ENCODE data around the gene MAP3K19. TPM values are rescaled to one million over a fixed set of nuclear protein-coding genes. Genes with fewer than 3 reads are reported as not detected.

MAP3K19 gene
- total RNA-seq, 4 donors from 2014 or later, result not detected

DNA sequence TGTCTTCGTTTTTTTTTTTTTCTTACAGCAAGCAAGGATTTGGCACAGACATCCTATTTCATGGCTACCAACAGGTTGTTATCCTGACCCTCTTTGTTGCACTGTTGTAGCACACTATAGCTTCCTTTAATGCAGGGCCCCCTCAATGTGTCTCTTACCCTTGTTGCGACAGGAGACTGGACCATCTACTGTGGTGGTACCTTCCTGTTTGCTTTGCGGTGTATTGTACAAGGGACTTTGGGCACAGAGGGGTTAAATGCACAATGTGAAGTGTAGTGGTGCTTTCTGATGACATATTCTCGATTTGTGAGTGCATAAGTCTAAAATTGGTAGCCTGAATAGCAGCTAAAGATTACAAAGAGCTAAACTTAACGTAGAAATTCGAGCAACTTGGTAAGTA lies 101.2 kb downstream of the MAP3K19 start:
- WGBS, 2 donors (ENCODE audit: low coverage in 1 of 2), result 85 to 93% methylated on average over 6 of the region's 6 CpGs
- Histone ChIP-seq H3K4me1 (peaks cover 0 to 21% (median 3%) of the 10 kb centered on the region in 4 donors), H3K27ac (no peak overlapping the region), H3K9me3 (no peaks in the 10 kb centered on the region), H3K36me3 (peaks cover 0 to 41% (median 19%) of the 10 kb centered on the region in 4 donors), H3K27me3 (no peaks in the 10 kb centered on the region), H3K4me3 (no peak overlapping the region)
- intact Hi-C loops (cut with DNase I; ENCODE audit: low total_unique reads) (no loop called here), in situ Hi-C loops (cut with MboI; ENCODE audit: low pct_ligation_motif_present in 1 of 4, low pct_unique_long_range_greater_than_20kb in 1 of 4, low sequenced_read_pairs in 3 of 4) (no loop called here)
- TF ChIP-seq EP300 (IDR thresholded peaks at IDR 0.05; ENCODE audit: low read depth), result no peak
- TF ChIP-seq, protein P1, sequence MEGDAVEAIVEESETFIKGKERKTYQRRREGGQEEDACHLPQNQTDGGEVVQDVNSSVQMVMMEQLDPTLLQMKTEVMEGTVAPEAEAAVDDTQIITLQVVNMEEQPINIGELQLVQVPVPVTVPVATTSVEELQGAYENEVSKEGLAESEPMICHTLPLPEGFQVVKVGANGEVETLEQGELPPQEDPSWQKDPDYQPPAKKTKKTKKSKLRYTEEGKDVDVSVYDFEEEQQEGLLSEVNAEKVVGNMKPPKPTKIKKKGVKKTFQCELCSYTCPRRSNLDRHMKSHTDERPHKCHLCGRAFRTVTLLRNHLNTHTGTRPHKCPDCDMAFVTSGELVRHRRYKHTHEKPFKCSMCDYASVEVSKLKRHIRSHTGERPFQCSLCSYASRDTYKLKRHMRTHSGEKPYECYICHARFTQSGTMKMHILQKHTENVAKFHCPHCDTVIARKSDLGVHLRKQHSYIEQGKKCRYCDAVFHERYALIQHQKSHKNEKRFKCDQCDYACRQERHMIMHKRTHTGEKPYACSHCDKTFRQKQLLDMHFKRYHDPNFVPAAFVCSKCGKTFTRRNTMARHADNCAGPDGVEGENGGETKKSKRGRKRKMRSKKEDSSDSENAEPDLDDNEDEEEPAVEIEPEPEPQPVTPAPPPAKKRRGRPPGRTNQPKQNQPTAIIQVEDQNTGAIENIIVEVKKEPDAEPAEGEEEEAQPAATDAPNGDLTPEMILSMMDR (IDR thresholded peaks at IDR 0.05), result no peak
- no peak for TF ChIP-seq POLR2AphosphoS5 (IDR thresholded peaks at IDR 0.05)
- TF ChIP-seq POLR2A (IDR thresholded peaks at IDR 0.05), result no peak
- DNase-seq, result no peak

DNA sequence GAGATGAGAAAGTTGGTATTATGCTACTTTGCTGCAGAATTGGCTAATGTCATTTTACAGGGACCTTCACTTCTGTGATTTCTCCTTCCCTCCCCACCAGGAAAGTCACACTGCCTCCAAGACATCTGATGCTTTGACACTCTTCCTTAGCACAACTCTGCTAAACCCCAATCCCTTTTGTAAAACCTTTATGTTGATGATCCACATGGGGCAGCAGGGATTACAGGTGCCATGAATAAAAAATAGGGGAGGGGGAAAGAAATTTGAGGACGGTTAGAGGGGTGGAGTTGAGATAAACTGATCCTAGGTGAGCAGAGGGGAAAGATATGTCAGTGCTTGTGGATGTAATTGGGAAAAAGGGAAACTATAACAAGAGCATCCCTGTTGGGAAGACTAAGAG lies 102.3 kb downstream of the MAP3K19 start:
- no peaks in the 10 kb centered on the region for H3K9me3 ChIP-seq
- no peaks in the 10 kb centered on the region for H3K27me3 ChIP-seq
- 78 to 86% methylated on average over 1 of the region's 1 CpG for WGBS, 2 donors (ENCODE audit: low coverage in 1 of 2)
- DNase-seq, result no peak
- in situ Hi-C loops (cut with MboI; ENCODE audit: low pct_ligation_motif_present in 1 of 4, low pct_unique_long_range_greater_than_20kb in 1 of 4, low sequenced_read_pairs in 3 of 4) (no loop called here), intact Hi-C loops (cut with DNase I; ENCODE audit: low total_unique reads) (no loop called here)
- no peak overlapping the region for H3K27ac ChIP-seq
- H3K4me3 ChIP-seq, result no peak overlapping the region
- H3K36me3 ChIP-seq, result peaks cover 0 to 49% (median 22%) of the 10 kb centered on the region in 4 donors
- peaks cover 0 to 10% (median 2%) of the 10 kb centered on the region in 4 donors for H3K4me1 ChIP-seq
- TF ChIP-seq, protein P1 (IDR thresholded peaks at IDR 0.05), result no peak
- TF ChIP-seq EP300 (IDR thresholded peaks at IDR 0.05; ENCODE audit: low read depth) (no peak), POLR2A (IDR thresholded peaks at IDR 0.05) (no peak), POLR2AphosphoS5 (IDR thresholded peaks at IDR 0.05) (no peak)

DNA sequence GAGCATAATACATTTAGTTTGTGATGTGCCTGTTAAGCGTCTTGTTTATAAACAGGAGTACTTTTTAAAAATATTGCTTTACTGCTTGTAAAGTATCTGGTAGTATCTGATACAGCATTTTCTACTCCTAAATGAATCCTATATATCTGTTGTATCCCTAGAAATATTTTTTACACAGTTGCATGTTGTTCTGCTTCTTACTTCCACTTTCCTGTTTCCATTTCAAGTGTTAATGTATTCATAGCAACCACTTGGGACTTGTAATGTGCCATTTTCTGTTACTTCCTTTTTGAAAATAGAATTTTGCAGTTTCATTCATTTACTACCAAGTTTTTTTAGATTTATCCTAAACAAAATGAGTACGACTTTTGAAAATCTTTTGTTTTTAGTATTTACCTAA lies 103.7 kb downstream of the MAP3K19 start:
- H3K27ac ChIP-seq, result no peak overlapping the region
- no peaks in the 10 kb centered on the region for H3K27me3 ChIP-seq
- no peak for DNase-seq
- peaks cover 0 to 56% (median 28%) of the 10 kb centered on the region in 4 donors for H3K36me3 ChIP-seq
- H3K4me1 ChIP-seq, result no peaks in the 10 kb centered on the region
- in situ Hi-C loops (cut with MboI; ENCODE audit: low pct_ligation_motif_present in 1 of 4, low pct_unique_long_range_greater_than_20kb in 1 of 4, low sequenced_read_pairs in 3 of 4) (no loop called here), intact Hi-C loops (cut with DNase I; ENCODE audit: low total_unique reads) (no loop called here)
- no peaks in the 10 kb centered on the region for H3K9me3 ChIP-seq
- WGBS, 2 donors (ENCODE audit: low coverage in 1 of 2), result 82 to 83% methylated on average over 2 of the region's 2 CpGs
- TF ChIP-seq, protein P1 (IDR thresholded peaks at IDR 0.05), result no peak
- no peak for TF ChIP-seq EP300 (IDR thresholded peaks at IDR 0.05; ENCODE audit: low read depth)
- no peak for TF ChIP-seq POLR2A (IDR thresholded peaks at IDR 0.05)
- no peak for TF ChIP-seq POLR2AphosphoS5 (IDR thresholded peaks at IDR 0.05)
- H3K4me3 ChIP-seq, result no peak overlapping the region

DNA sequence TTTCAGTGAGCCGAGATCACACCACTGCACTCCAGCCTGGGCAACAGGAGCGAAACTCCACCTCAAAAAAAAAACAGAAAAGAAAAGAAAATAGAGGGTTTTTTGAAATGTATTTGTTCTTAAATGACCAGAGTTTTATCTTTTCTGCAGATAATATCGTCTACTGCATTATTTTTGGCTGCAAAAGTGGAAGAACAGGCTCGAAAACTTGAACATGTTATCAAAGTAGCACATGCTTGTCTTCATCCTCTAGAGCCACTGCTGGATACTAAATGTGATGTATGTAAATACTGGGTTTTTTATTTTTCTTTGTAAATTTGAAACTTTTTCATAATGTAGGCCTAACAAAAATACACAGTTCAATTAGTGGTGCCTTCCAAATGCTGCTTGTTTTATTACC lies 110.6 kb downstream of the MAP3K19 start:
- peaks cover 0 to 42% (median 20%) of the 10 kb centered on the region in 4 donors for H3K36me3 ChIP-seq

More for the DNA sequence above, 110.6 kb downstream of the MAP3K19 start:
- Histone ChIP-seq H3K27me3 (no peaks in the 10 kb centered on the region), H3K27ac (no peak overlapping the region), H3K4me1 (peaks cover 3 to 49% (median 20%) of the 10 kb centered on the region in 4 donors), H3K4me3 (no peak overlapping the region), H3K9me3 (no peaks in the 10 kb centered on the region)
- TF ChIP-seq POLR2A (IDR thresholded peaks at IDR 0.05) (no peak), POLR2AphosphoS5 (IDR thresholded peaks at IDR 0.05) (no peak), EP300 (IDR thresholded peaks at IDR 0.05; ENCODE audit: low read depth) (no peak)
- TF ChIP-seq, protein P1 (IDR thresholded peaks at IDR 0.05), result no peak
- 61 to 69% methylated on average over 4 of the region's 4 CpGs for WGBS, 2 donors (ENCODE audit: low coverage in 1 of 2)
- no peak for DNase-seq
- in situ Hi-C loops (cut with MboI; ENCODE audit: low pct_ligation_motif_present in 1 of 4, low pct_unique_long_range_greater_than_20kb in 1 of 4, low sequenced_read_pairs in 3 of 4) (no loop called here), intact Hi-C loops (cut with DNase I; ENCODE audit: low total_unique reads) (no loop called here)

Measured in transverse colon (tissue), 4 donors.